K562 (cell line): ENCODE data around the gene RNU6-9. TPM values are rescaled to one million over a fixed set of nuclear protein-coding genes. Genes with fewer than 3 reads are reported as not detected.

Experiments
- ATAC-seq: fragments of 200-7000 bp; cut with Tn5 transposase; 3 replicates; pipeline ENCODE4 v1.9.1; 2020; ENCODE audit warnings: moderate library complexity
- BruUV-seq: library from RNA; stranded (reverse); fragments of 400-500 nt; replicated peaks from 2 replicates; lab custom pipeline; 2021; lab: Mats Ljungman, UMichigan
- CTCF ChIA-PET: fragments of 300-600 bp; formaldehyde crosslinking; extraction: SDS; loops from one replicate; lab custom pipeline; 2021; ENCODE audit warnings: low intra/inter-chr PET ratio; lab: Yijun Ruan, JAX
- POLR2A ChIA-PET: fragments of 300-600, 350-650 bp; sonication (Branson Sonifier 250); formaldehyde crosslinking; extraction: SDS; loops from one replicate; lab custom pipeline; 2021; ENCODE audit warnings: antibody characterized with exemption, inconsistent platforms; lab: Yijun Ruan, JAX
- DNase-seq, 4 experiments: peaks; one replicate each; pipeline versions ENCODE4 v3.0.0 to v3.0.0-alpha.2; 2011 to 2018; ENCODE audit warnings: low spot score in 3 of 4, mixed read lengths in 3 of 4; ENCODE audit errors: extremely low read depth in 1 of 4
- FAIRE-seq: peaks from 2 replicates; lab custom pipeline; 2011; peaks lifted over from hg19 to GRCh38; lab: Jason Lieb, UNC
- H2AFZ ChIP-seq: 2 replicates; pipeline ENCODE4 v1.6.0; 2011; ENCODE audit warnings: low read depth, low read length, control low read depth, inconsistent platforms
- H3K27ac ChIP-seq: fragments of 200-600 bp; 3 replicates; pipeline ENCODE4 v1.8.0; 2011; ENCODE audit warnings: low read depth, mild to moderate bottlenecking, control low read depth, inconsistent platforms, low read length, moderate library complexity, mixed read lengths; ENCODE audit errors: extremely low read depth
- H3K27me3 ChIP-seq, 2 experiments: fragments of 300-600 bp in 1 of 2; 2 replicates in 1 of 2; 3 replicates in 1 of 2; pipeline versions ENCODE4 v1.6.0 to v1.8.0; 2011; ENCODE audit warnings: inconsistent platforms in 2 of 2, low read length in 2 of 2, mild to moderate bottlenecking in 1 of 2, mixed read lengths in 1 of 2, moderate library complexity in 1 of 2; ENCODE audit not compliant: control insufficient read depth in 2 of 2, insufficient read depth in 2 of 2
- H3K36me3 ChIP-seq: fragments of 300-600 bp; 3 replicates; pipeline ENCODE4 v1.8.0; 2011; ENCODE audit warnings: mild to moderate bottlenecking, low read length, inconsistent platforms; ENCODE audit not compliant: control insufficient read depth, insufficient read depth
- H3K4me1 ChIP-seq, 2 experiments: fragments of 200-600 bp in 1 of 2; replicated peaks in 1 of 2; 2 replicates in 1 of 2; 3 replicates in 1 of 2; pipeline versions ENCODE4 v1.5.1 to v1.8.0; 2011; ENCODE audit warnings: inconsistent platforms in 2 of 2, low read length in 2 of 2, mild to moderate bottlenecking in 1 of 2, mixed read lengths in 1 of 2, moderate library complexity in 1 of 2; ENCODE audit not compliant: control insufficient read depth in 2 of 2, insufficient read depth in 2 of 2
- H3K4me2 ChIP-seq: 2 replicates; pipeline ENCODE4 v1.6.1; 2011; ENCODE audit warnings: low read length, control low read depth, inconsistent platforms, mixed read lengths; ENCODE audit not compliant: insufficient read depth
- H3K4me3 ChIP-seq: fragments of 200-600 bp; sonication (generic), shearing (Covaris generic); 2 replicates; pipeline ENCODE4 v1.5.1; 2016; ENCODE audit warnings: control low read depth, inconsistent platforms
- H3K79me2 ChIP-seq: fragments of 200-600 bp; 3 replicates; pipeline ENCODE4 v1.8.0; 2011; ENCODE audit warnings: low read length, inconsistent platforms; ENCODE audit not compliant: control insufficient read depth, insufficient read depth
- H3K9ac ChIP-seq, 2 experiments: 2 replicates each; pipeline versions ENCODE4 v1.6.0 to v1.6.1; 2011; ENCODE audit warnings: low read depth in 2 of 2, low read length in 2 of 2, control low read depth in 1 of 2, inconsistent platforms in 1 of 2, mild to moderate bottlenecking in 1 of 2, mixed read lengths in 1 of 2; ENCODE audit not compliant: insufficient read depth in 1 of 2
- H3K9me1 ChIP-seq: one replicate; pipeline ENCODE4 v1.6.0; 2011; ENCODE audit warnings: inconsistent platforms, mild to moderate bottlenecking, low read length, moderate library complexity; ENCODE audit not compliant: control insufficient read depth, insufficient read depth
- H3K9me3 ChIP-seq: replicated peaks from 2 replicates; pipeline ENCODE4 v1.5.1; 2011; ENCODE audit warnings: low read depth, low read length, inconsistent platforms; ENCODE audit not compliant: control insufficient read depth, insufficient read depth
- H4K20me1 ChIP-seq: replicated peaks from 2 replicates; pipeline ENCODE4 v1.6.1; 2011; ENCODE audit warnings: low read length, inconsistent platforms, mixed read lengths; ENCODE audit not compliant: control insufficient read depth, insufficient read depth
- ATF4 ChIP-seq: fragments of 450-650 bp; formaldehyde crosslinking; IDR thresholded peaks from 2 replicates; pipeline ENCODE4 v1.4.0; 2022; ENCODE audit warnings: mild to moderate bottlenecking, moderate library complexity
- CCNT2 ChIP-seq: IDR thresholded peaks from 2 replicates; pipeline ENCODE4 v1.6.1; 2011; ENCODE audit warnings: borderline replicate concordance, low read depth, mild to moderate bottlenecking, moderate library complexity, mixed read lengths, low read length; ENCODE audit not compliant: insufficient read length; ENCODE audit errors: extremely low read depth
- DPF2 ChIP-seq: fragments of 450-650 bp; IDR thresholded peaks from 2 replicates; pipeline ENCODE4 v1.6.1; 2016
- FOXK2 ChIP-seq, 2 experiments: fragments of 450-650 bp; IDR thresholded peaks in 1 of 2; conservative IDR thresholded peaks in 1 of 2; 2 replicates each; pipeline ENCODE4 v1.6.1; 2016; ENCODE audit warnings: low read depth in 2 of 2, mild to moderate bottlenecking in 1 of 2
- HIVEP1 ChIP-seq: fragments of 250-450 bp; sonication (Bioruptor Pico); IDR thresholded peaks from 2 replicates; pipeline ENCODE4 v1.4.0; 2020; ENCODE audit warnings: mild to moderate bottlenecking
- KLF10 ChIP-seq: fragments of 250-450 bp; sonication (Bioruptor Pico); IDR thresholded peaks from 2 replicates; pipeline ENCODE4 v1.6.1; 2021; ENCODE audit warnings: matching md5 sums
- ZNF407 ChIP-seq: fragments of 450-650 bp; IDR thresholded peaks from 2 replicates; pipeline ENCODE4 v1.6.1; 2016; ENCODE audit warnings: low read depth
- WGBS: fragments of 100-300 bp; shearing (Covaris generic); methylation state at CpG from one replicate; pipeline ENCODE4 v1.1.6; 2016; ENCODE audit warnings: low coverage, mixed read lengths; ENCODE audit not compliant: insufficient coverage; ENCODE audit errors: missing lambda C conversion rate; 5-methylcytosine and 5-hydroxymethylcytosine counted together
- in situ Hi-C: fragments of 300-500 bp; cut with MboI; formaldehyde crosslinking; loops from 4 replicates; pipeline ENCODE4 v1.15.0; 2018; ENCODE audit warnings: inconsistent platforms, mixed read lengths
- intact Hi-C: fragments of 100-400 bp; cut with micrococcal nuclease; formaldehyde crosslinking; loops from 2 replicates; pipeline ENCODE4 v1.14.2; 2022
- polyA plus RNA-seq, 8 experiments: library from polyadenylated mRNA; depleted of rRNA in 4 of 8; stranded (reverse) in 5 of 8; unstranded in 3 of 8; fragments of >200 nt; fragmentation: Nextera tagmentation in 2 of 8; fragmentation: Illumina TruSeq in 1 of 8; extraction: Ambion mirVana in 2 of 8; extraction: Trizol in 1 of 8; gene quantifications; 2 replicates each; pipeline versions ENCODE4 v1.2.1 to v1.2.3, GENCODE V29; 2011 to 2014; ENCODE audit warnings: inconsistent platforms in 1 of 8, missing spikeins in 1 of 8
- total RNA-seq, 7 experiments: library from RNA; depleted of rRNA in 6 of 7; stranded (reverse); fragments of >200 nt in 6 of 7; fragmentation: Illumina TruSeq in 2 of 7; extraction: Trizol in 2 of 7; gene quantifications; 2 replicates each; pipeline versions ENCODE4 v1.2.1 to v1.2.3, GENCODE V29; 2011 to 2021; ENCODE audit warnings: low replicate concordance in 1 of 7
- TF ChIP-seq, protein P1 (sequence below): fragments of 200-800 bp; sonication (Bioruptor generic); IDR thresholded peaks from 2 replicates; pipeline ENCODE4 v1.6.1; 2016; ENCODE audit warnings: missing genetic modification characterization, missing compliant biosample characterization

RNU6-9 gene
- total and polyA plus RNA-seq, 9 of the 15 experiments (the other 6 are each of a cell fraction or from before 2014, with no cell fraction given), result not detected

DNA sequence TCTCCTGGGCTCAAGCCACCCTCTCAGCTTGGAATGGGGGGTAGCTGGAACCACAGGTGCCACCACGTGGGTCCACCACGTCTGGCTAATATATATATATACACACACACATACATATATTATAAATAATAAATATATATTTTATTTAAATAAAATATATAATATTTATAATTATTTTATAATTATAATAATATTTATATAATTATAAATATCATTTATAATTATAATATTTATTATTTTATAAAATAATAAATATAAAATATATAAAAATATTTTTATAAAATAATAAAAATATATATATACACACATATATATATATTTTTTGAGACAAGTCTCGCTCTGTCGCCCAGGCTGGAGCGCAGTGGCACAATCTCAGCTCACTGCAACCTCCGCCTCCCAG lies 38.7 kb upstream of the RNU6-9 start:
- H3K9me3 ChIP-seq, result no peaks in the 10 kb centered on the region
- WGBS, result 55% methylated on average over 6 of the region's 6 CpGs
- in situ Hi-C loops, result no loop called here
- POLR2A ChIA-PET, result interaction anchor here (0.6 to 0.7 kb wide), 2 partner anchors 14 to 302 kb away, joined by 3 read pairs; partner anchors contain the start of gene PRTN3
- H3K4me3 ChIP-seq, result no peak overlapping the region
- H2AFZ ChIP-seq, result no peak overlapping the region
- no peaks in the 10 kb centered on the region for H4K20me1 ChIP-seq
- no peaks in the 10 kb centered on the region for H3K27me3 ChIP-seq
- no peaks in the 10 kb centered on the region for H3K79me2 ChIP-seq
- H3K27ac ChIP-seq, result no peak overlapping the region
- no TSS peak for BruUV-seq
- no peaks in the 10 kb centered on the region for H3K9me1 ChIP-seq
- CTCF ChIA-PET, result no interaction called here
- FAIRE-seq (no peak), DNase-seq (no peak), ATAC-seq (no peak)
- H3K9ac ChIP-seq, result no peak overlapping the region
- intact Hi-C loops, result no loop called here
- no peak overlapping the region for H3K4me2 ChIP-seq
- H3K4me1 ChIP-seq, result peaks cover 14 to 51% of the 10 kb centered on the region in 2 experiments; a peak in 4 of 5 replicates
- H3K36me3 ChIP-seq, result no peaks in the 10 kb centered on the region
- TF ChIP-seq FOXK2 (conservative IDR thresholded peaks at IDR 0.05 in 1 of 2, IDR thresholded peaks at IDR 0.05 in 1 of 2; ENCODE audit: low read depth in 2 of 2), result no peak
- no peak for TF ChIP-seq KLF10 (CRISPR knock-in tag)
- TF ChIP-seq ZNF407, result no peak
- TF ChIP-seq, protein P1, sequence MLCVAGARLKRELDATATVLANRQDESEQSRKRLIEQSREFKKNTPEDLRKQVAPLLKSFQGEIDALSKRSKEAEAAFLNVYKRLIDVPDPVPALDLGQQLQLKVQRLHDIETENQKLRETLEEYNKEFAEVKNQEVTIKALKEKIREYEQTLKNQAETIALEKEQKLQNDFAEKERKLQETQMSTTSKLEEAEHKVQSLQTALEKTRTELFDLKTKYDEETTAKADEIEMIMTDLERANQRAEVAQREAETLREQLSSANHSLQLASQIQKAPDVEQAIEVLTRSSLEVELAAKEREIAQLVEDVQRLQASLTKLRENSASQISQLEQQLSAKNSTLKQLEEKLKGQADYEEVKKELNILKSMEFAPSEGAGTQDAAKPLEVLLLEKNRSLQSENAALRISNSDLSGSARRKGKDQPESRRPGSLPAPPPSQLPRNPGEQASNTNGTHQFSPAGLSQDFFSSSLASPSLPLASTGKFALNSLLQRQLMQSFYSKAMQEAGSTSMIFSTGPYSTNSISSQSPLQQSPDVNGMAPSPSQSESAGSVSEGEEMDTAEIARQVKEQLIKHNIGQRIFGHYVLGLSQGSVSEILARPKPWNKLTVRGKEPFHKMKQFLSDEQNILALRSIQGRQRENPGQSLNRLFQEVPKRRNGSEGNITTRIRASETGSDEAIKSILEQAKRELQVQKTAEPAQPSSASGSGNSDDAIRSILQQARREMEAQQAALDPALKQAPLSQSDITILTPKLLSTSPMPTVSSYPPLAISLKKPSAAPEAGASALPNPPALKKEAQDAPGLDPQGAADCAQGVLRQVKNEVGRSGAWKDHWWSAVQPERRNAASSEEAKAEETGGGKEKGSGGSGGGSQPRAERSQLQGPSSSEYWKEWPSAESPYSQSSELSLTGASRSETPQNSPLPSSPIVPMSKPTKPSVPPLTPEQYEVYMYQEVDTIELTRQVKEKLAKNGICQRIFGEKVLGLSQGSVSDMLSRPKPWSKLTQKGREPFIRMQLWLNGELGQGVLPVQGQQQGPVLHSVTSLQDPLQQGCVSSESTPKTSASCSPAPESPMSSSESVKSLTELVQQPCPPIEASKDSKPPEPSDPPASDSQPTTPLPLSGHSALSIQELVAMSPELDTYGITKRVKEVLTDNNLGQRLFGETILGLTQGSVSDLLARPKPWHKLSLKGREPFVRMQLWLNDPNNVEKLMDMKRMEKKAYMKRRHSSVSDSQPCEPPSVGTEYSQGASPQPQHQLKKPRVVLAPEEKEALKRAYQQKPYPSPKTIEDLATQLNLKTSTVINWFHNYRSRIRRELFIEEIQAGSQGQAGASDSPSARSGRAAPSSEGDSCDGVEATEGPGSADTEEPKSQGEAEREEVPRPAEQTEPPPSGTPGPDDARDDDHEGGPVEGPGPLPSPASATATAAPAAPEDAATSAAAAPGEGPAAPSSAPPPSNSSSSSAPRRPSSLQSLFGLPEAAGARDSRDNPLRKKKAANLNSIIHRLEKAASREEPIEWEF (CRISPR knock-in tag), result no peak
- TF ChIP-seq HIVEP1, result no peak
- no peak for TF ChIP-seq ATF4
- no peak for TF ChIP-seq CCNT2
- TF ChIP-seq DPF2, result no peak
